GM21717 (cell line): ENCODE results near the gene NHS.

Source experiments
- ATAC-seq: cut with Tn5 transposase; IDR thresholded peaks from one replicate; pipeline ENCODE4 v1.9.1; 2021; ENCODE audit warnings: mild to moderate bottlenecking, moderate library complexity; ENCODE audit not compliant: unreplicated experiment

The NHS gene

GRCh38 chrX:17374619-17375366 lies at the start of gene NHS:
TSS of gene NHS (plus strand) at chrX:17375200. CDS start at chrX:17375758, 558 bp downstream.
- ATAC-seq: no peak

GRCh38 chrX:17328837-17329236 lies 46.2 kb upstream of the NHS start:
- ATAC-seq: no peak

- no peak for ATAC-seq
These were observed 38.6 kb upstream of the NHS start for GRCh38 chrX:17336377-17336776.

- no peak for ATAC-seq
These were observed 19.0 kb upstream of the NHS start for GRCh38 chrX:17355976-17356375.

GRCh38 chrX:17359500-17359899 lies 15.5 kb upstream of the NHS start:
- no peak for ATAC-seq

GRCh38 chrX:17361620-17362019 lies 13.4 kb upstream of the NHS start:
- no peak for ATAC-seq

- no peak for ATAC-seq
These were observed 7.0 kb upstream of the NHS start for GRCh38 chrX:17368002-17368401.

GRCh38 chrX:17369309-17369708 lies 5.7 kb upstream of the NHS start:
- no peak for ATAC-seq

- no peak for ATAC-seq
These were observed 4.8 kb upstream of the NHS start for GRCh38 chrX:17370191-17370590.

- ATAC-seq: no peak
These were observed 2.9 kb upstream of the NHS start for GRCh38 chrX:17372052-17372451.

- no peak for ATAC-seq
These were observed 1.7 kb upstream of the NHS start for GRCh38 chrX:17373337-17373736.

- ATAC-seq: no peak
These were observed 302 bp downstream of the NHS start for GRCh38 chrX:17375367-17375636.

GRCh38 chrX:17375637-17376430 lies 834 bp downstream of the NHS start:
- no peak for ATAC-seq

- ATAC-seq: no peak
These were observed 1.6 kb downstream of the NHS start for GRCh38 chrX:17376431-17377077.

GRCh38 chrX:17377091-17377717 lies 2.2 kb downstream of the NHS start:
- no peak for ATAC-seq

GRCh38 chrX:17377795-17378194 lies 2.8 kb downstream of the NHS start:
- ATAC-seq: no peak

GRCh38 chrX:17380221-17380620 lies 5.2 kb downstream of the NHS start:
- no peak for ATAC-seq

GRCh38 chrX:17390419-17390850 lies 15.4 kb downstream of the NHS start:
- ATAC-seq: no peak

- ATAC-seq: no peak
These were observed 20.2 kb downstream of the NHS start for GRCh38 chrX:17395154-17395553.

- ATAC-seq: no peak
These were observed 22.1 kb downstream of the NHS start for GRCh38 chrX:17397074-17397473.

- ATAC-seq: no peak
These were observed 28.2 kb downstream of the NHS start for GRCh38 chrX:17403189-17403691.
